ENCODE measurements around the gene PRR13. TPM values are rescaled to one million over a fixed set of nuclear protein-coding genes. Genes with fewer than 3 reads are reported as not detected.

Gene PRR13
- total and polyA plus RNA-seq, 2 donors from 2014 or later, result 226 to 889 TPM

- H3K36me3 ChIP-seq (ENCODE audit: control insufficient read depth in 2 of 3, insufficient read depth in 3 of 3, low read length in 3 of 3), result no peaks in the 10 kb centered on the region
- no peaks in the 10 kb centered on the region for H3K9me3 ChIP-seq (ENCODE audit: control insufficient read depth in 2 of 3, insufficient read depth in 1 of 3, low read length in 3 of 3)
- no peak for TF ChIP-seq CTCF (IDR thresholded peaks at IDR 0.05; ENCODE audit: borderline replicate concordance, extremely low read depth, insufficient read depth)
- H3K4me3 ChIP-seq (ENCODE audit: low read length in 3 of 3), result peak overlapping the region; percentile 63 to 82 (median 76)
- no peaks in the 10 kb centered on the region for H3K27me3 ChIP-seq (ENCODE audit: control insufficient read depth, insufficient read depth, low read length)
- DNase-seq, result peak in 3 of 5 donors; percentile 39 to 49 (median 48)
- FAIRE-seq, result no peak
- H3K9ac ChIP-seq (ENCODE audit: low read length in 3 of 3), result peak overlapping the region; percentile 48 to 79 (median 53)
- intact Hi-C loops (cut with DNase I), result no loop called here
- H3K27ac ChIP-seq (ENCODE audit: low read depth in 2 of 2, low read length in 2 of 2), result peak overlapping the region; percentile 80 to 92
- H3K4me1 ChIP-seq (ENCODE audit: control insufficient read depth in 2 of 3, insufficient read depth in 2 of 3, low read depth in 1 of 3, low read length in 3 of 3), result peaks cover 3 to 29% (median 18%) of the 10 kb centered on the region in 3 donors
Measured at GRCh38 chr12:53493610-53494391, 52.3 kb downstream of the PRR13 start.

Other genes with a start within 250 kb of the PRR13 start
- 14.5 TPM for gene ITGB7, start 234.5 kb upstream of the PRR13 start, total RNA-seq
- 11.0 TPM for gene ITGB7, start 234.5 kb upstream of the PRR13 start, polyA plus RNA-seq (ENCODE audit: insufficient read depth, low read depth, low replicate concordance)
- gene RARG, start 209.5 kb upstream of the PRR13 start, total RNA-seq, result 34.1 TPM
- 13.2 TPM for gene RARG, start 209.5 kb upstream of the PRR13 start, polyA plus RNA-seq (ENCODE audit: insufficient read depth, low read depth, low replicate concordance)
- gene ESPL1, start 173.4 kb upstream of the PRR13 start, total RNA-seq, result 1.5 TPM
- gene ESPL1, start 173.4 kb upstream of the PRR13 start, polyA plus RNA-seq (ENCODE audit: insufficient read depth, low read depth, low replicate concordance), result 2.9 TPM
- 439 TPM for gene PFDN5, start 146.2 kb upstream of the PRR13 start, total RNA-seq
- 1,405 TPM for gene PFDN5, start 146.2 kb upstream of the PRR13 start, polyA plus RNA-seq (ENCODE audit: insufficient read depth, low read depth, low replicate concordance)
- gene MYG1, start 142.0 kb upstream of the PRR13 start, total RNA-seq, result 49.0 TPM
- 105 TPM for gene MYG1, start 142.0 kb upstream of the PRR13 start, polyA plus RNA-seq (ENCODE audit: insufficient read depth, low read depth, low replicate concordance)
- gene AAAS, start 120.1 kb upstream of the PRR13 start, total RNA-seq, result 46.2 TPM
- 43.4 TPM for gene AAAS, start 120.1 kb upstream of the PRR13 start, polyA plus RNA-seq (ENCODE audit: insufficient read depth, low read depth, low replicate concordance)
- not detected for gene SP7, start 105.4 kb upstream of the PRR13 start, total RNA-seq
- not detected for gene SP7, start 105.4 kb upstream of the PRR13 start, polyA plus RNA-seq (ENCODE audit: insufficient read depth, low read depth, low replicate concordance)
- gene SP1, start 61.6 kb upstream of the PRR13 start, total RNA-seq, result 126 TPM
- 15.1 TPM for gene SP1, start 61.6 kb upstream of the PRR13 start, polyA plus RNA-seq (ENCODE audit: insufficient read depth, low read depth, low replicate concordance)
- not detected for gene AMHR2, start 17.9 kb upstream of the PRR13 start, total RNA-seq
- gene AMHR2, start 17.9 kb upstream of the PRR13 start, polyA plus RNA-seq (ENCODE audit: insufficient read depth, low read depth, low replicate concordance), result not detected
- gene PCBP2, start 10.4 kb downstream of the PRR13 start, total RNA-seq, result 732 TPM
- gene PCBP2, start 10.4 kb downstream of the PRR13 start, polyA plus RNA-seq (ENCODE audit: insufficient read depth, low read depth, low replicate concordance), result 597 TPM
- gene MAP3K12, start 57.7 kb downstream of the PRR13 start, total RNA-seq, result 21.8 TPM
- 15.2 TPM for gene MAP3K12, start 57.7 kb downstream of the PRR13 start, polyA plus RNA-seq (ENCODE audit: insufficient read depth, low read depth, low replicate concordance)
- 32.5 TPM for gene TARBP2, start 59.5 kb downstream of the PRR13 start, total RNA-seq
- gene TARBP2, start 59.5 kb downstream of the PRR13 start, polyA plus RNA-seq (ENCODE audit: insufficient read depth, low read depth, low replicate concordance), result 36.3 TPM
- gene NPFF, start 65.8 kb downstream of the PRR13 start, total RNA-seq, result not detected
- gene NPFF, start 65.8 kb downstream of the PRR13 start, polyA plus RNA-seq (ENCODE audit: insufficient read depth, low read depth, low replicate concordance), result 1.3 TPM
- 54.7 TPM for gene ATF7, start 184.6 kb downstream of the PRR13 start, total RNA-seq
- gene ATF7, start 184.6 kb downstream of the PRR13 start, polyA plus RNA-seq (ENCODE audit: insufficient read depth, low read depth, low replicate concordance), result 16.2 TPM
- gene ATP5MC2, start 234.3 kb downstream of the PRR13 start, total RNA-seq, result 271 TPM
- 939 TPM for gene ATP5MC2, start 234.3 kb downstream of the PRR13 start, polyA plus RNA-seq (ENCODE audit: insufficient read depth, low read depth, low replicate concordance)

Measured in kidney (tissue), 14 donors.